ENCODE results near the gene GRIK3.

GRIK3 gene

GRCh38 chr1:36855699-36856494 is 178.4 kb downstream of the GRIK3 start:
- FAIRE-seq (no peak), DNase-seq (ENCODE audit: insufficient read length) (no peak)
- no peak for TF ChIP-seq POLR2A (IDR thresholded peaks at IDR 0.05; ENCODE audit: low read depth, low read length)

- no peak for FAIRE-seq
Measured at GRCh38 chr1:36853638-36854037, 180.7 kb downstream of the GRIK3 start.

GRCh38 chr1:36852586-36852985 is 181.7 kb downstream of the GRIK3 start:
- no peak for FAIRE-seq
- DNase-seq (ENCODE audit: insufficient read length), result no peak
- TF ChIP-seq TAF1 (IDR thresholded peaks at IDR 0.05; ENCODE audit: borderline replicate concordance, low read depth, low read length), result no peak
- TF ChIP-seq POLR2A (IDR thresholded peaks at IDR 0.05; ENCODE audit: low read depth, low read length), result no peak
- TF ChIP-seq POLR2AphosphoS5 (IDR thresholded peaks at IDR 0.05; ENCODE audit: low read depth, low read length), result no peak

More at GRCh38 chr1:36853638-36854037, 180.7 kb downstream of the GRIK3 start:
- TF ChIP-seq POLR2A (IDR thresholded peaks at IDR 0.05; ENCODE audit: low read depth, low read length) (no peak), POLR2AphosphoS5 (IDR thresholded peaks at IDR 0.05; ENCODE audit: low read depth, low read length) (no peak), TAF1 (IDR thresholded peaks at IDR 0.05; ENCODE audit: borderline replicate concordance, low read depth, low read length) (no peak)
- no peak for DNase-seq (ENCODE audit: insufficient read length)

- DNase-seq (ENCODE audit: insufficient read length) (no peak), FAIRE-seq (no peak)
Measured at GRCh38 chr1:36851595-36851994, 182.7 kb downstream of the GRIK3 start.

GRCh38 chr1:36851087-36851486 is 183.2 kb downstream of the GRIK3 start:
- DNase-seq (ENCODE audit: insufficient read length) (no peak), FAIRE-seq (no peak)
- TF ChIP-seq POLR2A (IDR thresholded peaks at IDR 0.05; ENCODE audit: low read depth, low read length), result no peak
- TF ChIP-seq TAF1 (IDR thresholded peaks at IDR 0.05; ENCODE audit: borderline replicate concordance, low read depth, low read length), result no peak
- no peak for TF ChIP-seq POLR2AphosphoS5 (IDR thresholded peaks at IDR 0.05; ENCODE audit: low read depth, low read length)

More at GRCh38 chr1:36851595-36851994, 182.7 kb downstream of the GRIK3 start:
- no peak for TF ChIP-seq POLR2A (IDR thresholded peaks at IDR 0.05; ENCODE audit: low read depth, low read length)
- TF ChIP-seq POLR2AphosphoS5 (IDR thresholded peaks at IDR 0.05; ENCODE audit: low read depth, low read length), result no peak
- no peak for TF ChIP-seq TAF1 (IDR thresholded peaks at IDR 0.05; ENCODE audit: borderline replicate concordance, low read depth, low read length)

GRCh38 chr1:36849956-36850355 is 184.4 kb downstream of the GRIK3 start:
- FAIRE-seq, result no peak

GRCh38 chr1:36847761-36848160 is 186.6 kb downstream of the GRIK3 start:
- DNase-seq (ENCODE audit: insufficient read length), result no peak
- no peak for FAIRE-seq

More at GRCh38 chr1:36849956-36850355, 184.4 kb downstream of the GRIK3 start:
- DNase-seq (ENCODE audit: insufficient read length), result no peak
- TF ChIP-seq TAF1 (IDR thresholded peaks at IDR 0.05; ENCODE audit: borderline replicate concordance, low read depth, low read length) (no peak), POLR2A (IDR thresholded peaks at IDR 0.05; ENCODE audit: low read depth, low read length) (no peak), POLR2AphosphoS5 (IDR thresholded peaks at IDR 0.05; ENCODE audit: low read depth, low read length) (no peak)

GRCh38 chr1:36847186-36847585 is 187.1 kb downstream of the GRIK3 start:
- TF ChIP-seq POLR2A (IDR thresholded peaks at IDR 0.05; ENCODE audit: low read depth, low read length), result no peak
- no peak for TF ChIP-seq POLR2AphosphoS5 (IDR thresholded peaks at IDR 0.05; ENCODE audit: low read depth, low read length)
- no peak for TF ChIP-seq TAF1 (IDR thresholded peaks at IDR 0.05; ENCODE audit: borderline replicate concordance, low read depth, low read length)
- FAIRE-seq (no peak), DNase-seq (ENCODE audit: insufficient read length) (no peak)

More at GRCh38 chr1:36847761-36848160, 186.6 kb downstream of the GRIK3 start:
- TF ChIP-seq TAF1 (IDR thresholded peaks at IDR 0.05; ENCODE audit: borderline replicate concordance, low read depth, low read length) (no peak), POLR2A (IDR thresholded peaks at IDR 0.05; ENCODE audit: low read depth, low read length) (no peak)

- DNase-seq (ENCODE audit: insufficient read length), result no peak
- no peak for FAIRE-seq
- no peak for TF ChIP-seq TAF1 (IDR thresholded peaks at IDR 0.05; ENCODE audit: borderline replicate concordance, low read depth, low read length)
- TF ChIP-seq POLR2AphosphoS5 (IDR thresholded peaks at IDR 0.05; ENCODE audit: low read depth, low read length), result no peak
- no peak for TF ChIP-seq POLR2A (IDR thresholded peaks at IDR 0.05; ENCODE audit: low read depth, low read length)
Measured at GRCh38 chr1:36846357-36846756, 188.0 kb downstream of the GRIK3 start.

GRCh38 chr1:36845802-36846201 is 188.5 kb downstream of the GRIK3 start:
- DNase-seq (ENCODE audit: insufficient read length), result no peak
- FAIRE-seq, result no peak
- TF ChIP-seq POLR2AphosphoS5 (IDR thresholded peaks at IDR 0.05; ENCODE audit: low read depth, low read length) (no peak), TAF1 (IDR thresholded peaks at IDR 0.05; ENCODE audit: borderline replicate concordance, low read depth, low read length) (no peak), POLR2A (IDR thresholded peaks at IDR 0.05; ENCODE audit: low read depth, low read length) (no peak)

GRCh38 chr1:36844917-36845316 is 189.4 kb downstream of the GRIK3 start:
- TF ChIP-seq POLR2A (IDR thresholded peaks at IDR 0.05; ENCODE audit: low read depth, low read length) (no peak), POLR2AphosphoS5 (IDR thresholded peaks at IDR 0.05; ENCODE audit: low read depth, low read length) (no peak), TAF1 (IDR thresholded peaks at IDR 0.05; ENCODE audit: borderline replicate concordance, low read depth, low read length) (no peak)
- FAIRE-seq (no peak), DNase-seq (ENCODE audit: insufficient read length) (no peak)

GRCh38 chr1:36843906-36844610 is 190.3 kb downstream of the GRIK3 start:
- no peak for TF ChIP-seq TAF1 (IDR thresholded peaks at IDR 0.05; ENCODE audit: borderline replicate concordance, low read depth, low read length)
- TF ChIP-seq POLR2AphosphoS5 (IDR thresholded peaks at IDR 0.05; ENCODE audit: low read depth, low read length), result no peak
- no peak for TF ChIP-seq POLR2A (IDR thresholded peaks at IDR 0.05; ENCODE audit: low read depth, low read length)
- DNase-seq (ENCODE audit: insufficient read length) (no peak), FAIRE-seq (no peak)

Measured in GM12892 (cell line).